ENCODE results near the gene DNMT3B. TPM values are rescaled to one million over a fixed set of nuclear protein-coding genes. Genes with fewer than 3 reads are reported as not detected.

Gene DNMT3B
- total and polyA plus RNA-seq, 2 donors (not counting 1 experiment from before 2014, with no cell fraction given): 0.15 to 0.47 TPM

DNA sequence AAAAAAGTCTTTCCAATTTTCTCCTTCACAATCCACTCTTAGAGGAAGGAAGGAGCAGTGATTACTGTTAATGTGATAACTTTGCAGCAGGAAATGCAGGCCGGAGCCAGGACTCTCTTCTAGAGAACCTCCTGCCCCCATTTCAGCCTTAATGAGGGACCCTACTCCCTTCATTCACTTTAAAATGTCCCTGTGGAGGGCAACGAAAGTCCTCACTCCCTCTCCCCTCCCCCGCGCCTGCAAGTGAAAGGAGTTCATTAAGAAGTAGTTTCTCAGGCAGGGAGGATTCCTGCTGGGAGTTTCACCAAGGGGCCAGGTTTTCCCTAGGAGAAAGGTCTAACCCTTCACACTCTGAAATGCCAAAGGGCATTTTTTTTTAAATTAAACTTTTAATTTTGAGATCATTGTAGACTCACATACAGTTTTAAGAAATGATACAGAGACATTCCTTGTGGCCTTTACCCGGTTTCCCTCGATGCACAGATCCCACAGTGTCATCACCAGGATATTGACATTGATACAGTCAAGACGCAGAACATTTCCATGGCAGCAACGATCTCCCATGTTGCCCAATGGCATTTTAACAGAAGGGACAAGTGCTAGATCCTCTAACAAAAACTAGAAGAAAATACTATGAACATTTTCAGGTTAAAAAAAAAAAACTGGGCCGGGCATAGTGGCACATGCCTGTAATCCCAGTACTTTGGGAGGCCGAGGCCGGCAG is 12.1 kb upstream of the DNMT3B start:
- no peaks in the 10 kb centered on the region for H4K20me1 ChIP-seq (ENCODE audit: control insufficient read depth, insufficient read depth, low read length, poor library complexity, severe bottlenecking)
- H3K4me1 Mint-ChIP-seq: peaks cover under 1% of the 10 kb centered on the region
- H3K27ac ChIP-seq (ENCODE audit: low read length in 2 of 2): no peak overlapping the region
- CTCF ChIA-PET: no interaction called here
- intact Hi-C loops (cut with micrococcal nuclease): no loop called here
- no peaks in the 10 kb centered on the region for H3K9me3 ChIP-seq (ENCODE audit: control extremely low read depth in 1 of 3, control insufficient read depth in 2 of 3, insufficient read depth in 1 of 3, low read length in 2 of 3)
- H3K9me3 Mint-ChIP-seq (ENCODE audit: insufficient read depth): no peaks in the 10 kb centered on the region
- H3K27me3 ChIP-seq (replicated peaks in 1 of 4; ENCODE audit: control extremely low read depth in 1 of 4, control insufficient read depth in 3 of 4, insufficient read depth in 4 of 4, low read length in 3 of 4): no peaks in the 10 kb centered on the region
- H3K4me1 ChIP-seq (ENCODE audit: control insufficient read depth in 2 of 2, insufficient read depth in 2 of 2, low read length in 2 of 2): no peaks in the 10 kb centered on the region
- no peaks in the 10 kb centered on the region for H3K27me3 Mint-ChIP-seq
- POLR2A ChIA-PET: no interaction called here
- no peak overlapping the region for H3K9ac ChIP-seq (ENCODE audit: low read length)
- no peak overlapping the region for H3K4me3 Mint-ChIP-seq
- H2AFZ ChIP-seq (ENCODE audit: insufficient read depth, low read depth, low read length, poor library complexity, severe bottlenecking): no peak overlapping the region
- 89% methylated on average over 5 of the region's 11 CpGs for WGBS (ENCODE audit: insufficient coverage)
- no peaks in the 10 kb centered on the region for H3K36me3 ChIP-seq (replicated peaks in 1 of 2; ENCODE audit: control extremely low read depth in 1 of 2, control insufficient read depth in 1 of 2, extremely low read depth in 1 of 2, insufficient read depth in 2 of 2, low read length in 1 of 2)
- H3K27ac Mint-ChIP-seq: no peak overlapping the region
- H3K79me2 ChIP-seq (ENCODE audit: control insufficient read depth, insufficient read depth, low read length): peaks cover 2% of the 10 kb centered on the region
- H3K4me3 ChIP-seq (ENCODE audit: control extremely low read depth in 1 of 5, extremely low read depth in 1 of 5, insufficient read depth in 1 of 5, low read depth in 2 of 5, low read length in 4 of 5): no peak overlapping the region
- no peak overlapping the region for H3K4me2 ChIP-seq (replicated peaks; ENCODE audit: low read depth, low read length, poor library complexity, severe bottlenecking)
- no peak for ATAC-seq (ENCODE audit: low read depth)
- DNase-seq: no peak
- TF ChIP-seq EZH2 (IDR thresholded peaks at IDR 0.05; ENCODE audit: borderline replicate concordance, insufficient read depth, low read depth, low read length, poor library complexity, severe bottlenecking): no peak
- TF ChIP-seq, protein P1, sequence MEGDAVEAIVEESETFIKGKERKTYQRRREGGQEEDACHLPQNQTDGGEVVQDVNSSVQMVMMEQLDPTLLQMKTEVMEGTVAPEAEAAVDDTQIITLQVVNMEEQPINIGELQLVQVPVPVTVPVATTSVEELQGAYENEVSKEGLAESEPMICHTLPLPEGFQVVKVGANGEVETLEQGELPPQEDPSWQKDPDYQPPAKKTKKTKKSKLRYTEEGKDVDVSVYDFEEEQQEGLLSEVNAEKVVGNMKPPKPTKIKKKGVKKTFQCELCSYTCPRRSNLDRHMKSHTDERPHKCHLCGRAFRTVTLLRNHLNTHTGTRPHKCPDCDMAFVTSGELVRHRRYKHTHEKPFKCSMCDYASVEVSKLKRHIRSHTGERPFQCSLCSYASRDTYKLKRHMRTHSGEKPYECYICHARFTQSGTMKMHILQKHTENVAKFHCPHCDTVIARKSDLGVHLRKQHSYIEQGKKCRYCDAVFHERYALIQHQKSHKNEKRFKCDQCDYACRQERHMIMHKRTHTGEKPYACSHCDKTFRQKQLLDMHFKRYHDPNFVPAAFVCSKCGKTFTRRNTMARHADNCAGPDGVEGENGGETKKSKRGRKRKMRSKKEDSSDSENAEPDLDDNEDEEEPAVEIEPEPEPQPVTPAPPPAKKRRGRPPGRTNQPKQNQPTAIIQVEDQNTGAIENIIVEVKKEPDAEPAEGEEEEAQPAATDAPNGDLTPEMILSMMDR (IDR thresholded peaks at IDR 0.05): no peak

DNA sequence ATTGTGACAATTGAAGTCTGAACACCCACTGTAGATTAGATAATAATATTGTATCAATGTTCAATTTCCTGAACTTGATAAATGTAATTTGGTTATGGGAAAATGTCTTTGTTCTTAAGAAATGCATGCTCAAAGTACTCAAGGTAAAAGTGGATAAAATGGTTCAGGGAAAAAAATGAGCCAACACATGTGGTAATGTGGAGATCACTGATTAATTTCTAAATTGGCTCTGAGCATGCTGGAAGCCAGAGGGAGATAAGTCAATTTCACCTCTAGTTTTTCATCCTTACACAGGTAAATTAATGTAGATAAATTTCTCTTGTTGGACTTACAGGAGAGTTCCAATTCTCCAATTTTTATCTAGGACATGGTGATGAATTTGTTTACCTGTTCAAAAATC is 10.9 kb upstream of the DNMT3B start:
- Histone ChIP-seq H3K4me1 (ENCODE audit: control insufficient read depth in 2 of 2, insufficient read depth in 2 of 2, low read length in 2 of 2) (no peaks in the 10 kb centered on the region), H3K4me3 (ENCODE audit: control extremely low read depth in 1 of 5, extremely low read depth in 1 of 5, insufficient read depth in 1 of 5, low read depth in 2 of 5, low read length in 4 of 5) (no peak overlapping the region), H3K9me3 (ENCODE audit: control extremely low read depth in 1 of 3, control insufficient read depth in 2 of 3, insufficient read depth in 1 of 3, low read length in 2 of 3) (no peaks in the 10 kb centered on the region), H3K36me3 (replicated peaks in 1 of 2; ENCODE audit: control extremely low read depth in 1 of 2, control insufficient read depth in 1 of 2, extremely low read depth in 1 of 2, insufficient read depth in 2 of 2, low read length in 1 of 2) (no peaks in the 10 kb centered on the region), H3K4me2 (replicated peaks; ENCODE audit: low read depth, low read length, poor library complexity, severe bottlenecking) (no peak overlapping the region), H3K27ac (ENCODE audit: low read length in 2 of 2) (no peak overlapping the region), H2AFZ (ENCODE audit: insufficient read depth, low read depth, low read length, poor library complexity, severe bottlenecking) (no peak overlapping the region), H3K9ac (ENCODE audit: low read length) (no peak overlapping the region), H3K27me3 (replicated peaks in 1 of 4; ENCODE audit: control extremely low read depth in 1 of 4, control insufficient read depth in 3 of 4, insufficient read depth in 4 of 4, low read length in 3 of 4) (no peaks in the 10 kb centered on the region), H4K20me1 (ENCODE audit: control insufficient read depth, insufficient read depth, low read length, poor library complexity, severe bottlenecking) (no peaks in the 10 kb centered on the region), H3K79me2 (ENCODE audit: control insufficient read depth, insufficient read depth, low read length) (no peaks in the 10 kb centered on the region)
- Mint-ChIP-seq H3K9me3 (ENCODE audit: insufficient read depth) (no peaks in the 10 kb centered on the region), H3K27me3 (no peaks in the 10 kb centered on the region), H3K4me1 (no peaks in the 10 kb centered on the region), H3K27ac (no peak overlapping the region), H3K4me3 (no peak overlapping the region)
- POLR2A ChIA-PET: no interaction called here
- TF ChIP-seq, protein P1 (IDR thresholded peaks at IDR 0.05): no peak
- no peak for TF ChIP-seq EZH2 (IDR thresholded peaks at IDR 0.05; ENCODE audit: borderline replicate concordance, insufficient read depth, low read depth, low read length, poor library complexity, severe bottlenecking)
- ATAC-seq (ENCODE audit: low read depth) (no peak), DNase-seq (no peak)
- CTCF ChIA-PET: no interaction called here
- intact Hi-C loops (cut with micrococcal nuclease): no loop called here
